GM08714 (cell line): Measurements from ENCODE around the gene MALRD1.
"Not testable (repeated sequence)": the region's sequence is repeated elsewhere in the genome, so short reads cannot be mapped to it uniquely, and the experiment has no call there.

Source experiments
- H3K4me3 ChIP-seq: fragments of 200-500 bp; sonication (Bioruptor generic); 2 replicates; pipeline ENCODE4 v1.5.1; 2014; ENCODE audit warnings: mild to moderate bottlenecking, low read length, inconsistent platforms
- ZNF274 ChIP-seq: IDR thresholded peaks from 2 replicates; pipeline ENCODE4 v1.6.1; 2012; ENCODE audit warnings: mild to moderate bottlenecking, low read depth, low read length

MALRD1 gene

GRCh38 chr10:19745672-19746071, 697.1 kb downstream of the MALRD1 start:
- no peak overlapping the region for H3K4me3 ChIP-seq
- no peak for TF ChIP-seq ZNF274

GRCh38 chr10:19749185-19749729, 700.7 kb downstream of the MALRD1 start:
- TF ChIP-seq ZNF274, result no peak
- no peak overlapping the region for H3K4me3 ChIP-seq

- TF ChIP-seq ZNF274, result no peak
- H3K4me3 ChIP-seq, result no peak overlapping the region
Measured at GRCh38 chr10:19750972-19751371, 702.4 kb downstream of the MALRD1 start.

- H3K4me3 ChIP-seq, result no peak overlapping the region
- no peak for TF ChIP-seq ZNF274
Measured at GRCh38 chr10:19756919-19757318, 708.3 kb downstream of the MALRD1 start.

GRCh38 chr10:19762026-19762425, 713.4 kb downstream of the MALRD1 start:
- no peak overlapping the region for H3K4me3 ChIP-seq
- no peak for TF ChIP-seq ZNF274

GRCh38 chr10:19764111-19764510, 715.5 kb downstream of the MALRD1 start:
- no peak overlapping the region for H3K4me3 ChIP-seq
- TF ChIP-seq ZNF274, result no peak

GRCh38 chr10:19767876-19768275, 719.3 kb downstream of the MALRD1 start:
- H3K4me3 ChIP-seq, result no peak overlapping the region
- no peak for TF ChIP-seq ZNF274

- H3K4me3 ChIP-seq, result not testable (repeated sequence)
Measured at GRCh38 chr10:19769826-19770225, 721.2 kb downstream of the MALRD1 start.

- no peak overlapping the region for H3K4me3 ChIP-seq
- no peak for TF ChIP-seq ZNF274
Measured at GRCh38 chr10:19772972-19773371, 724.4 kb downstream of the MALRD1 start.

- no peak for TF ChIP-seq ZNF274
- no peak overlapping the region for H3K4me3 ChIP-seq
Measured at GRCh38 chr10:19775296-19775695, 726.7 kb downstream of the MALRD1 start.

GRCh38 chr10:19777806-19778205, 729.2 kb downstream of the MALRD1 start:
- no peak overlapping the region for H3K4me3 ChIP-seq
- no peak for TF ChIP-seq ZNF274

GRCh38 chr10:19778996-19779395, 730.4 kb downstream of the MALRD1 start:
- no peak overlapping the region for H3K4me3 ChIP-seq
- TF ChIP-seq ZNF274, result no peak

GRCh38 chr10:19782430-19783089, 734.0 kb downstream of the MALRD1 start:
- no peak overlapping the region for H3K4me3 ChIP-seq
- no peak for TF ChIP-seq ZNF274

- TF ChIP-seq ZNF274, result no peak
- no peak overlapping the region for H3K4me3 ChIP-seq
Measured at GRCh38 chr10:19783721-19784120, 735.1 kb downstream of the MALRD1 start.
